ENCODE results near the gene KXD1.
"Not testable (repeated sequence)": the region's sequence is repeated elsewhere in the genome, so short reads cannot be mapped to it uniquely, and the experiment has no call there.

The KXD1 gene

DNA sequence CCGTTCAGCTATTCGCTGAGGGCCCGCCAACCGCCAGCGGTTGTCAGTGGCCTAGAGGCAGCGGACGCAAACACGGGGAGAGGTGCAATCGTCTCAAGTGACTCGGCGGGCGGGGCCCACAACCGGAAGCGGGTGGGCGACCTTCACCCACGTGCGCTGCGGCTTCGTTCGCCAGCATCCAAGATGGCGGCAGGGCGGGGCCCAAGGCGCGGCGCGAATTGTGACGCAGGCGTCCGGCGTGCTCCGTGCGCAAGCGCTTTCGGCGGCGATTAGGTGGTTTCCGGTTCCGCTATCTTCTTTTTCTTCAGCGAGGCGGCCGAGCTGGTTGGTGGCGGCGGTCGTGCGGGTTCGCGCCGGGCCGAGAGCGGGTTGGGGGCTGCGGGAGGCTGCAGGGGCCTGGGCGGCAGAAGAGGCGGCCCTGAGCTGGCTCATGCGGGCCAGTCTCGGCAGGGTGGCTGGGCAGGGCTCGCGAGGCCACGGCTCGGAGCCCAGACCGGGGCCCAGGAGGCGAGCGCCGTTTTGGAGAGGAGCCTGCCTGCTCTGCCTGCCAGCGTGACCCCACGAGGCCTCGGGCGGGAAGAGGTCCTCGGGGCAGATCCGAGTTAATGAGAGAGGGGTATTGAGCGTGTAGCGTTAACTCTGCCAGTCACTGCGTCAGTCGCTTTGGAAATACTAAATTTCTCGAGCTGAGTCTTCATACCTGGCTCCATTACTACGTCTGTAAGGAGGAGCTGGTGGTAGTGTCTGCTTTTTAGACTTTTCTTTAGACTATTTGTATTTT lies 14.1 kb downstream of the KXD1 start, which contains the start of gene UBA52:
UBA52 (plus strand) TSS at position 294 of the 781 bp plus-strand sequence. CDS start 1,444 bp downstream, outside the sequence.
- H3K27ac ChIP-seq, result peak within 1 kb of the TSS; percentile 83
- peak; percentile 86 for DNase-seq (ENCODE audit: low read depth, low spot score)

DNA sequence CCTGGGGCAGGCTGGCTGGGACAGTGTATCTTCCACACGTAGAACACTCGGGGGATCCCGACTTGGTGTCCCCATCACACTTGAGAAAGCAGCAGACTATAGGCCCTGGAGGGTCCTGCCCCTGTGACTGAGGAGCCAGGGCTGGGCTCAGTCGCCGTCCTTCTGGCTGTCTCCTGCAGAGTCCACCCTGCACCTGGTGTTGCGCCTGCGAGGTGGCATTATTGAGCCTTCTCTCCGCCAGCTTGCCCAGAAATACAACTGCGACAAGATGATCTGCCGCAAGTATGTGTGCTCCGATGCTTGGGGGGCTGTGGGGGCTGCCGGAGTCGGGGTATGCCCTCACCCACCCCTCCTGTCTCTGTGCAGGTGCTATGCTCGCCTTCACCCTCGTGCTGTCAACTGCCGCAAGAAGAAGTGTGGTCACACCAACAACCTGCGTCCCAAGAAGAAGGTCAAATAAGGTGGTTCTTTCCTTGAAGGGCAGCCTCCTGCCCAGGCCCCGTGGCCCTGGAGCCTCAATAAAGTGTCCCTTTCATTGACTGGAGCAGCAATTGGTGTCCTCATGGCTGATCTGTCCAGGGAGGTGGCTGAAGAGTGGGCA lies 17.1 kb downstream of the KXD1 start:
- DNase-seq (ENCODE audit: low read depth, low spot score), result no peak
- no peak overlapping the region for H3K27ac ChIP-seq

DNA sequence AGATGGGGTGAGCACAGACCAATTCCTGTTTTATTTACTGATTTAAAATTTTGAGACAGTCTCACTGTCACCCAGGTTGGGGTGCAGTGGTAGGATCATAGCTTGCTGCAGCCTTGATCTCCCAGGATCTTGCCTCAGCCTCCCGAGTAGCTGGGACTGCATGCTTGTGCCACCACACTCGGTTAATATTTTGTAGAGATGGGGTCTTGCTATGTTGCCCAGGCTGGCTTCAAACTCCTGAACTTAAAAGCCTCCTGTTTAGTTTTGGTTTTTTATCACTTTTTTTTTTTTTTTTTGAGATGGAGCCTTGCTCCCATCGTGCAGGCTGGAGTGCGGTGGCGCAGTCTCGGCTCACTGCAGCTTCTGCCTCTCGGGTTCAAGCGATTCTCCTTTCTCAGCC lies 18.7 kb downstream of the KXD1 start:
- DNase-seq (ENCODE audit: low read depth, low spot score), result no peak
- H3K27ac ChIP-seq, result no peak overlapping the region

DNA sequence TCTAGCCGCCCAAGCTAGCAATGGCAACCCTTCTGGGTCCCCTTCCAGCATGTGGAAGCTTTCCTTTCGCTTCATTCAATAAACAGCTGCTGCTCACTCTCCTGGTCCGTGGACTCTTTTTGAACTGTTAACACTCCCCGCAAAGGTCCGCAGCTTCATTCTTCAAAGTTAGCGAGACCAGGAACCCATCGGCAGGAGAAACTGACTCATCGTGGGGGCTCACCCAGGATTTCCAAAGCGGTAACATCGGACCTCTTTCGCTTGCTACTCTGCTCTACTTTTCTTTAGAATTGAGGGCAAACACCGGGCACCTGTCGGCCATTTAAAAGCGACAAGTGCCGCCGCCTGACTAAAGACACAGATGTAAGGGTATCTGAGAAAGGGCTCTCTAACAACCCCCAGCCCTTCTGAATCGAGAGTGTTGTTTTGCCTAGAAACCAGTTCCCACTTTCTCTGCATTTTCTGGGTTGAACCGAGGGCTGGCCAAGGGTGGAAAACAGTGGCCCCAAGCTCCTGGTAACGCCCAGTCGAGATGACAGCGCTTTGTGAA lies 19.8 kb downstream of the KXD1 start:
- no peak overlapping the region for H3K27ac ChIP-seq
- no peak for DNase-seq (ENCODE audit: low read depth, low spot score)

DNA sequence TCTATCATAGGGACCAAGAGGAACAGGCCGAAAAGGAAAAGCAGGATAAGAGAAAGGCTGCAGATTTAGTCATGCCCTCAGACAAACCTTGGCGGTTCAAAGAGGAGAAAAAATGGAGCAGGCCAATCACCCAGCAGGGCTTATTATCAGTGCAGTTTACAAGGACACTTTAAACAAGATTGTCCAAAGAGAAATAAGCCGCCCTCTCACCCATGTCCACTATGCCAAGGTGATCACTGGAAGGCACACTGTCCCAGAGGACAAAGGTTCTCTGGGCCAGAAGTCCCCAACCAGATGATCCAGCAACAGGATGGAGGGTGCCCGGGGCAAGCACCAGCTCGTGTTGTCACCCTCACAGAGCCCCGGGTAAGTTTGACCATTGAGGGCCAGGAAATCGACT lies 22.6 kb downstream of the KXD1 start:
- H3K27ac ChIP-seq, result no peak overlapping the region
- no peak for DNase-seq (ENCODE audit: low read depth, low spot score)

DNA sequence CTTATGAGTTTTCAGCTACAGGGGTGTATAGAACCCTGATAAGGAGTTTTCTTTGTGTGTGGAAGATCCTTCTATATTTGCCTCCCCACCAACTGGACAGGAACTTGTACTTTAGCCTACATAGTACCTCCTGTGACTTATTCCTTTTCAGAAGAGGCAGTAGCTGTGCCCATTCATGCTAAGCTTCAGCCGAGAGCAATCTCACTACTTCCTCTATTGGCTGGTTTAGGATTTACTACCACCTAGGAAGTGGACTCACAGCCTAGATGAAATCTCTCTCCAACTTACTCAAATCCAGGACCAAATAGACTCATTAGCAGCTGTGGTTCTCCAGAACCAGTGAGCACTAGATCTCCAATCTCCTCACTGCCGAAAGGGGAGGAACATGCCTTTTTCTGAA lies 28.6 kb downstream of the KXD1 start:
- no peak for DNase-seq (ENCODE audit: low read depth, low spot score)
- no peak overlapping the region for H3K27ac ChIP-seq

DNA sequence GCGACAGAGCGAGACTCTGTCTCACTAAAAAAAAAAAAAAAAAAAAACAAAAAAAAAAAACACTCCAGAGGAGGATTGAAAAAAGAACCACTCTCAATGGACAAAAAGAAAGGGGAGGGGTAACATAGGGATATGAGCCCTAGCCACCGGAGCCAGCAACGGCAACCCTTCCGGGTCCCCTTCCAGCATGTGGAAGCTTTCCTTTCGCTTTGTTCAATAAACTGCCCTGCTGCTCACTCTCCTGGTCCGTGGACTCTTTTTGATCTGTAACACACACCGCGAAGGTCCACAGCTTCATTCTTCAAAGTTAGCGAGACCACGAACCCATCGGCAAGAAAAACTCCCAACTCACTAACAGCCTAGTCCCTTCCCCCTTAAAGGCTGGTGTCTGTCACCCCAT lies 29.9 kb downstream of the KXD1 start:
- H3K27ac ChIP-seq, result no peak overlapping the region
- no peak for DNase-seq (ENCODE audit: low read depth, low spot score)

DNA sequence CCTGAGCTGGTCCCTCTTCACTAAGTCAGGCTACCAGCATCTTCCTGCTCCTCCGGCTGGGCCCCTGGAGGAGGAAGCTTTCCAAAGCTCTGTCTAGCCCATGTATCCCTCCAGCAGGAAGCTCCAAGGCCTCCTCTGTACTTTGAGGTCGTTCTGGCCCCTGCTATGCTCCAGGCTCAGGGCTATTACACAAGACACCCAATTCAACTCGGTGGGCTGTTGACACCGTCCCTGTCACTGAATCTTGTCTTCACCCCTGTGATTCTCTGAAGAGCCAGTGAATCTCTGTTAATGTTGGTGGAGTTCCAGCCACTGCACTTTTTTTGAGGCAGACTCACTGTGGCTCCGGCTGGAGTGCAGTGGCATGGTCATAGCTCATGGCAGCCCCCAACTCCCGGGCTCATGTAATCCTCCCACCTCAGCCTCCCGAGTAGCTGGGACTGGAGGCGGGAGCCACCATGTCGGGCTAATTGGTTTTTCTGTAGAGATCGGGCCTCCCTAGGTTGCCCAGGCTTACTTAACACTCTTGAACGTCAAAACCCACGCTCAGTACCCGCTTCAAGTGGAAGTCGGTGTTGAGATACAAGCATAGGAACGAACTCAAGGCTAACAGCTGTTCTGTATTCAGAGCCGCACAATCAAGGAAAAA lies 30.4 kb downstream of the KXD1 start:
- DNase-seq (ENCODE audit: low read depth, low spot score), result no peak
- peak overlapping the region; percentile 79 for H3K27ac ChIP-seq

DNA sequence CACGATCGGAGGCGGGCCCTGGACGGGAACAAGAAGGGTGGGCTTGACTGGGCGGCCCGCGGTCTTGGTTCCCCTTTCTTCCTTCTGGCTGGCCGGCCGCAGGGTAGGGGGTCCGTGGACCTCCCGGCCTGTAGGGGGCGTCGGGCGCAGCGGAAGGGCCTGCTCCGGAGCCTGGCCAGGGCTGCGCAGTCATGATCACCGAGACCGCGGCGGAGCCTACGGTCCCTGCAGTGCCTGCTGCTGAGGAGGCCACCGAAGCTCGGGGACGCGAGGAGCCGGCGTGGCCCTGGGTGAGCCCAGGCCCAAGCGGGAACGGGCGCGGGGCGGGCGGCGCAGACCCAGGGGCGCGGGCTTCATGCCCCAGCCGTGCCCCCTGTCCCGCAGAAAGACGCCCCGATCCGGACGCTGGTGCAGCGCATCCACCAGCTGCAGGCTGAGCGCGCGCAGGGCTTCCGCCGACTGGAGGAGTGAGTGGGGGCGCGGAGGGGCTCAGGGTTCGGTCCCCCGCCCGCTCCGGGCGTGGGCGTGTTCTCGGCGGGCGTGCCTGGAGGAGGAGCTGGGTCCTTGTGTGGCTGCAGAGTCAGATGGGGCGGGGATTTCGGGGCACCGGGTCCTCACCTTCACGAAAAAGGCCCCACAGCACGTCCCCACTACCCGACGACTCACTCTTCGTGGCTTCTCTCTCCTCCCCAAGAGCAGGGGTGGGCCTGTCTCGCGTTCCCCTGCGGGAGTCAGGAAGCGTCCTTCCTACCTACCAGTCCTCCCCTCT lies 31.1 kb downstream of the KXD1 start, which contains the start of gene REX1BD:
REX1BD (plus strand) TSS at position 188 of the 769 bp plus-strand sequence; CDS start at position 192, 4 bp downstream.
- peak within 1 kb of the TSS; percentile 79 for H3K27ac ChIP-seq
- no peak for DNase-seq (ENCODE audit: low read depth, low spot score)

DNA sequence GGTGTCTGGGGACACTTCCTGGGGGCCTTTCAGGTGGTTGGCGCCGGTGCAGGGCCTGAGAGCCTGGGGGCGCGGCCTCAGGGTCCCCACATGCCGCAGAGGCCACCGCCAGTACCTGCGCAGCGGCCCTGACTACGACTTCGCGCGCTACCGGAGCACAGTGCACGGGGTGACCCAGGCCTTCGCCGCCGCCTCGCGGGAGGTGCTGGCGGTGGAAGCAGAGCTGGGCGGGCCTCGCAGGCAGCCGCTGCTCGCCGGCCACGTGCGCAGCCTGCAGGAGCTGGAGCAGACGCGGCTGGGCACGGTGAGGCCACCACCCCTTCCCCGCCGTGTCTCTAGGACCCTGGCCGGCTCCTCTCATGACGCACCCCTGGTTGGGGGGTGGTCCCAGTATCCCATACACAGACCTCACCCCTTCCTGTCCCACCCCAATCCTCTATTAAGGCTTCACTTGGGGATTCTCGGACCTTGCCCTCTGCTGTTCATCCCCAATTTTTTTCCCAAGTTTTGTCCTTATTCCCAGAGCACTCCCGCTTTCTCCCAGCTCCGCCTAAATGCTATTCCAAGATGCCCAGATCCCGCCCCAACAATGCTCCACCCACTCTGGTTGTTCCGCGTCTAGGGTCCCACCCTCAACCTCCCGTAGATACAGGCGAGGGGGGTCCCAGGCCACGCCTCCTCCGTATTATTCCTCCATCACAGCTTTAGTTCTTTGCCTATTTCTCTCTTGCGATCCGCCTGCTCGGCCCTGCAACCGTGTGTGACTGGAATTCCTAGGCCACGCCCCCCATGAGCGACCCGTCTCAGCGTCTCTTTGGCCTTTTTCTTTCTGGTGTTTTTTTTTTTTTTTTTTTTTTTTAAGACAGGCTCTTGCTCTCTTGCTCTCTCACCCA lies 32.0 kb downstream of the KXD1 start:
- DNase-seq (ENCODE audit: low read depth, low spot score), result peak; percentile 31

DNA sequence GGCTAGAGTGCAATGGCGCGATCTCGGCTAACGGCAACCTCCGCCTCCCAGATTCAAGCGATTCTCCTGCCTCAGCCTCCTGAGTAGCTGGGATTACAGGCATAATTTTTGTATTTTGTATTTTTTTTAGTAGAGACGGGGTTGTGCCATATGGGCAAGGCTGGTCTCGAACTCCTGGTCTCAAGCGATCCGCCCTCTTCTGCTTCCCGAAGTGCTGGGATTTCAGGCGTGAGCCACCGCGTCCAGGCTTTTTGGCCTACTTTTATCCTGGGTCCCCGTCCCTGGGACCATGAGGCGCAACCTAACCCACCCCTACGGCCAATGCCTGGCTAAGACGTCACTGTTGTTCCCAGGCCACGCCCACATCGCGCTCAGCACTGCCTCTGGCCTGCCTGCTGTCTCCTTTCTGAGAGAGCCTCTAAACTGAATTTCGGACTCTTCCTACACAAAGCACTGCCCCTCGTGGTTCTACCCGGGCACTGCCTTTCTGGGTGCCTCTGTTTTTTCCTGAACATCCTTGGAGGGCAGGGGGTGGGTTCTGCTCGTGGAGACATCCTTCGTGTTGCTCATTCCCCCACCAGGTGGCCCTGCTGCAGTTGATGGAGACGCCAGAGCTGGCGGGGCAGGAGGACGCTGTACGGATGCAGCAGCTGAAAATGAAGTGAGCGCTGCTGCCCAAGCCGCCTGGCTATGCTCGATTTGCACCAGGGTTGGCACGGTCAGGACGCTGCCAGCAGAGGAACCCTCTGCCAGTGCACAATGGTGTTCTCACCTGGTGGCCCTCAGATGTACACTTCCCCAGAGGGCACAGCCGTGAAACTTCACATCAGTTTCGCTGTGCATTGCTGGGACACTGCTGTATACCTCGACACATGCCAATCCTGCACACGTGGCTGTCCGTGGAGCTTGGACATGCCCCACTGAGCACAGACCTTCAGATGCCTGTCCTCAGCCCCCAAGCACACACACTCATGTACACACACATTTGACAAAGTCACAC lies 32.9 kb downstream of the KXD1 start:
- DNase-seq (ENCODE audit: low read depth, low spot score), result no peak
- no peak overlapping the region for H3K27ac ChIP-seq

More for the DNA sequence above, 32.0 kb downstream of the KXD1 start:
- H3K27ac ChIP-seq, result peak overlapping the region; percentile 79

DNA sequence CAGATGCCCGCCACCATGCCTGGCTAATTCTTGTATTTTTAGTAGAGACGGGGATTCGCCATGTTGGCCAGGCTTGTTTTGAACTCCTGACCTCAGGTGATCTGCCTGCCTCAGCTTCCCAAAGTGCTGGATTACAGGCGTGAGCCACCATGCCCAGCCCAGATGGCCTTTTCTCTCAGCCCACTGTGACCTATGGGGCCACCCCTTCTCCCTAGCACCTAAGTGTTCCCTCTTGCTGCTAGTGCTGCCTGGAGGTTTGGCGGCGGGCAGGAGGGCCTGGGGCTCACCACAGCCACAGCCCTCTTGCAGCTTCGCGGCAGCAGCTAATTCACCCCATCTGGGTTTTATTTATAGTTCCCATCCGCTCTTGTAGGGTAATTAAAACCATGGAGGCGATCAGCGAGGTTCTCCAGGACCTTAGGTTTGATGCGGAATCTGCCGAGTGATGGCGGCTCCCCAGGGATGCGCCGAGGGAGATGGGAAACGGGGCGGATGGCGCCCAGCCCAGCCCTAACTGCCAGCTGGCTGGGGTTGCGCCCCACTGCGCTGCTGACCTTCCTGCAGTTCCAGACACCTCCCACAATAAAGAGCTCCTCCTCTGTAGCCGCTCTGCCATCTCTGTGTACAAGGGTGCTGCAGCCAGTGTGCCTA lies 34.2 kb downstream of the KXD1 start:
- H3K27ac ChIP-seq, result no peak overlapping the region
- DNase-seq (ENCODE audit: low read depth, low spot score), result no peak

DNA sequence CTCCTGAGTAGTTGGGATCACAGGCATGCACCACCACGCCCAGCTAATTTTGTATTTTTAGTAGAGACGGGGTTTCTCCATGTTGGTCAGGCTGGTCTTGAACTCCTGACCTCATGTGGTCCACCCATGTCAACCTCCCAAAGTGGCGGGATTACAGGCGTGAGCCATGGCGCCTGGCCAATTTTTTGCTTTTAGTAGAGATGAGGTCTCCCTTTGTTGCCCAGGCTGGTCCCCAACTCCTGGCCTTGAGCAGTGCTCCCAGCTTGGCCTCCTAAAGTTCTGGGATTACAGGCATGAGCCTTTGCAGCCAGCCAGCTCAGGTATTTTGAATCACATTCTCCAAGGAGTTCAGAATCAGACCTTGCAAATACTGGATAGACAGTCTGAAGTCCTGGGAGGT lies 35.1 kb downstream of the KXD1 start:
- DNase-seq (ENCODE audit: low read depth, low spot score); H3K27ac ChIP-seq: not testable (repeated sequence)

DNA sequence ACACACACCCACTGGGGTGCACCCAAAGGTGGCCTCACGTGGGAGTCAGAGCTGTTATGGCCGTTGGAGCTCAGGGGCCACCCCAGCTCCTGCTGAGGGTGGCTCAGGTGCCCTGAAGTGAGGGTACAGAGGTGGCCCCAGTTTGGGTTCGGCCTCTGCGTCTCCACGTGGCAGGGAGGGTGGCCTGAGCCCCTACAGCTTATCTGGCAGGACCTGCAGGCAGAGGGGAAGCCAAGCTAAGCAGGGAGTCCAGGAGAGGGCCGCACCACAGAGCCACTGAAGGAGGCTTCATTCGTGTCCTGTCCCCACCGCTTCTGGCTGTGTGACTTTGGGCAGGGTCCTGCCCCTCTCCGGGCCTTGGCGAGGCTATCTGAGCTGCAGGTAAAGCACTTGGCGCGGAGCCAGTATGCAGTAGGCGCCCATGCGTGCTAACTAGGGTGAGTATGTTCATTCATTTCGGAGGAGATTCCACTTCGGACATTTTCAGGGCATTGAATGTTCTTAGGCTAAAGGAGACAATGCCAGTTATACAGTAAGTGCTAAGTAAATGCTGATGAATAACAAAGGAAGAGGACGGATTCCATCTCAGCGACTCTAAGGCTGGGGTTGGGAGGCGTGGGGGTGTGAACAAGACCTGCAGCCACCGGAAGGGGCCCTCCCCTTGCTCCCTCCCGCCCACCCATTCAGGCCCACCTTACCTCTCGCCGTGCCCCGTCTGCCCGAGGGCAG lies 35.9 kb downstream of the KXD1 start:
- no peak for DNase-seq (ENCODE audit: low read depth, low spot score)
- no peak overlapping the region for H3K27ac ChIP-seq

DNA sequence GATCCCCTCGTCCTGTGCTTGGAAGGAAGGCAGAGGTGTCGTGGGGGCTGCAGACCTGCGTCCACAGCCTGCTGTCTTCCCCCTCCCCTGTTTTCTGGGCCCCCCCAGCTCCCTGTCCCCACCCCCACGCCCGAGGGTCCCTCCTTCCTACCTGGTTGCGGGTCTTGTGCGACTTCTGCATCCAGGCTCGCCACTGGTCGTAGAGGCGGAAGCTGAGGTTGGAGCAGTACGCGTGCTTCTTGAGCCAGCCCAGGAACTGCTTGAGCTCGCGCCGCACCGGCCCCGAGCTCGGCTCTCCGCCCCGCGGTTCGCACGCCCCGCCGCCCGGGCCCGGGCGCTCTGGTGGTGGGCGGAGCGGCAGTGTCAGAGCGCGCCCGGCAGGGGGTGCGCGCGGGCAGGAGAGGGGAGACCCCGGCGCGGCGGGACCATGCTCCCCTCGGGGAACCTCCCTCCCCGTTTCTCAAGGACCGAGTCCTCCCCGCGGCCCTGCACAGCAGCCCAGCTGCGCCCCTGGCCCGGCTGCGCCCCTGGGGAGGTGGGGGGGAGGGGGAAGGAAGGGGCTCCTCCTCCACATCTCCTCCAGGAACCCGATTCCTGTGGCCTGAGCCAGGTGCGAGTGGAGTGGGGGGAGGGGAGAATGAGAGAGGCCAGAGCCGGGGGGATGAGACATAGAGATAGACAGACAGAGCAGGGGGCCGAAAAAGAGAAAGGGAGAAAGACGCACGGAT lies 36.6 kb downstream of the KXD1 start:
- DNase-seq (ENCODE audit: low read depth, low spot score), result no peak
- H3K27ac ChIP-seq, result no peak overlapping the region

DNA sequence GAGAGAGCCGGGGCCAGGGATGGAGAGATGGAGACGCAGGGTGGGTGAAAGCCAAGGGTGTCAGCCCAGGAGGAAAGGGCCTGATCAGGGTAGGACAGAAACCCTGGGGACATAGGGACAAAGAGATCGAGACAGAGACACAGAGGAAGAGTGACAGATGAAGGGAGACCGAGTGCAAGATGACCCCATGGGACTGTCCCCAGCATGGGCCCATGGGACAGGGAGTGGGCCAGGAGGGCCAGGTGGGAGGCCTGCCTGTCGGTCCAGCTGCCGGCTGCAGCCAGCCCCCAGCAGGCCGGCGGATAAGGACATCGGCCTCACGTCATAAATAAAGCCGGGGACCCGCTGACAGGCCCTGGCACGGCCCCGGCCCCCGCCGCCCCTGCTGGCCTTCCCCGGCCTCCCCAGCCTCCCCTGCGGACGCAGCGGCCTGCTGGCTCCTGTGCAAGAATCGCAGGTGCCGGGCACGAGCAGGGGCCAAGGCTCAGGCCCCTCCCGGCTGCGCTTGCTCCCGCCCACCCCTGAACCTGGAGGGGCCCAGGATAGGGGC lies 37.2 kb downstream of the KXD1 start:
- DNase-seq (ENCODE audit: low read depth, low spot score), result no peak
- no peak overlapping the region for H3K27ac ChIP-seq
